Measurements from ENCODE around the gene MEGF11. TPM values are rescaled to one million over a fixed set of nuclear protein-coding genes. Genes with fewer than 3 reads are reported as not detected.

Gene MEGF11
- polyA plus RNA-seq, 1 experiment: 0.04 TPM

- no peaks in the 10 kb centered on the region for H3K36me3 ChIP-seq (ENCODE audit: control insufficient read depth, insufficient read depth, low read length)
- ChIA-PET POLR2A (no interaction called here), CTCF (no interaction called here)
- H3K4me3 ChIP-seq (ENCODE audit: low read depth, low read length): no peak overlapping the region
- H3K27me3 ChIP-seq (ENCODE audit: control insufficient read depth, insufficient read depth, low read length): peaks cover 4% of the 10 kb centered on the region
- no peak for DNase-seq (ENCODE audit: low read depth)
- TF ChIP-seq CTCF (IDR thresholded peaks at IDR 0.05; ENCODE audit: insufficient read depth, low read depth, low read length): no peak
Measured at GRCh38 chr15:66089049-66089448, 164.5 kb downstream of the MEGF11 start.

- POLR2A ChIA-PET: no interaction called here
- CTCF ChIA-PET: no interaction called here
- no peak for DNase-seq (ENCODE audit: low read depth)
- Histone ChIP-seq H3K4me3 (ENCODE audit: low read depth, low read length) (no peak overlapping the region), H3K27me3 (ENCODE audit: control insufficient read depth, insufficient read depth, low read length) (peaks cover 6% of the 10 kb centered on the region), H3K36me3 (ENCODE audit: control insufficient read depth, insufficient read depth, low read length) (no peaks in the 10 kb centered on the region)
- no peak for TF ChIP-seq CTCF (IDR thresholded peaks at IDR 0.05; ENCODE audit: insufficient read depth, low read depth, low read length)
Measured at GRCh38 chr15:66085128-66085527, 168.4 kb downstream of the MEGF11 start.

DNA sequence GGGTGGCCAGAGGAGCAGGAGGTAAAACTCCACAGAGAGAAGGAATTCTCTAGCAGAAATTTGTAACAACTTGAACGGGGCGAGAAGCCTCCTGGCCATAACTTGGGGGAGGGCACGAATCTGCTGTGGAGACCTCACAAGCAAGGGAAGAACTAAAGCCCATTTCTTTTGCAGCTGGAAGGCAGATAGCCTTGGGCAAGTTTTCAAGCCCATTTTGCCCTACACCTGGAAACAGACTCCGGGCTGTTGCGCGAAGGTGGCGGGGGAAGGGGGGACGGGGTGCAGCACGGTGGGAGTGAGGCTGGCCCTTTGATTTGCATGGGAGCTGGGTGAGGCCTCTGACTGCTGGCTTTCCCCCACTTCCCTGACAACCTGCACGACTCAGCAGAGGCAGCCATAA is 168.8 kb downstream of the MEGF11 start:
- no peak for DNase-seq (ENCODE audit: low read depth)
- no peak for TF ChIP-seq CTCF (IDR thresholded peaks at IDR 0.05; ENCODE audit: insufficient read depth, low read depth, low read length)
- H3K36me3 ChIP-seq (ENCODE audit: control insufficient read depth, insufficient read depth, low read length): no peaks in the 10 kb centered on the region
- H3K4me3 ChIP-seq (ENCODE audit: low read depth, low read length): no peak overlapping the region
- ChIA-PET POLR2A (no interaction called here), CTCF (no interaction called here)
- peaks cover 9% of the 10 kb centered on the region for H3K27me3 ChIP-seq (ENCODE audit: control insufficient read depth, insufficient read depth, low read length)

DNA sequence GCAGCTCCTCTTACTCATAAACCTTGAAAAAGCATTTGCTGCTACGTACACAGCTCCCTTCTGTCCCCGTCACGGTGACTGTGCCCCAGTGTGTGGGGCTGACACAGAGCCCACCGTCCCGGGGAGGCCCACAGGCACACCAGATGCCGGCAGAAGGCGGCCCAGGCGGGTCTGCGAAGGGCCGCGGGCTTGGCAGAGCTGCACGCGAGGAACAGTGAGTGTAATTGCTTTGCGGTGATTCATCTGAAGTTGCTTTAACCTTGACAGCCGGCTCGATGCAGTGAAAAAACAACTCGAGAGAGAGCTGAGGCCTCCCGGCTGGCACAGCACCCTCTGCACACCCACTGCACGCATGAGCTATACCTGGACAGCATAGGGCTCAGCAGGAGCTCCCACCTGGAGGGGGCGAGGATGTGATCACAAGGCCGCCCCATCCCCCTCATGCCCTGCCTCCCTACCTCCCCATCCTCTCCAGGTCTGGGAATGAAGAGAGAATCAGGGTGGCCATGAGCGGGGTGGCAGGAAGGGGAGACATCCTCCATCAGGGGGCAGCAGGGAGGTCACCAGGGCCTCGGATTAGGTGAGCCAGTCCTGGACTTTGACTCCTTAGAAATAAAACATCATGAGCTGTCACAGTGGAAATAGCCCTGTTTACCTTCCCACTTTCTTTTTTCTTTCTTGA is 172.7 kb downstream of the MEGF11 start:
- H3K36me3 ChIP-seq (ENCODE audit: control insufficient read depth, insufficient read depth, low read length): no peaks in the 10 kb centered on the region
- POLR2A ChIA-PET: no interaction called here
- CTCF ChIA-PET: interaction anchor here (0.8 to 1.0 kb wide), 2 partner anchors 10 to 29 kb away, joined by 3 read pairs; no protein-coding TSS in a partner anchor
- no peak overlapping the region for H3K4me3 ChIP-seq (ENCODE audit: low read depth, low read length)
- H3K27me3 ChIP-seq (ENCODE audit: control insufficient read depth, insufficient read depth, low read length): peaks cover 9% of the 10 kb centered on the region
- no peak for TF ChIP-seq CTCF (IDR thresholded peaks at IDR 0.05; ENCODE audit: insufficient read depth, low read depth, low read length)
- DNase-seq (ENCODE audit: low read depth): no peak

DNA sequence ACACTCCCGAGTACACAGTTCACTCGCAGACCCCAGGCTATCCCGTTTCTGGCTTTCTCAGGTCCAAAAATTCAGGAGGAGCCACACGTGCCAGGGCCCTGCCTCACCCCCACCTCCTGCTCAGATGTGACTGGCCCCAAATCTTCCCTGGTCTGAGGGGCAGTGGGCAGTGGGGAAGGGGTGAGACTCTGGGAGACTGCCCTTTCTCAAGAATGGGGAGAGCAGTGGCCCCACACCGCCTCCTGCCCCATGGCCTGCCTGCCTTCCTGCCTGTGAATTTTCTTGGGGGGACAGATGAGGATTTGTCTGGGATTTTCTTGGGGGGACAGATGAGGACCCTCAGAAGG is 174.6 kb downstream of the MEGF11 start:
- Histone ChIP-seq H3K36me3 (ENCODE audit: control insufficient read depth, insufficient read depth, low read length) (no peaks in the 10 kb centered on the region), H3K4me3 (ENCODE audit: low read depth, low read length) (no peak overlapping the region), H3K27me3 (ENCODE audit: control insufficient read depth, insufficient read depth, low read length) (peaks cover 11% of the 10 kb centered on the region)
- no peak for TF ChIP-seq CTCF (IDR thresholded peaks at IDR 0.05; ENCODE audit: insufficient read depth, low read depth, low read length)
- no peak for DNase-seq (ENCODE audit: low read depth)
- POLR2A ChIA-PET: no interaction called here
- CTCF ChIA-PET: no interaction called here
